WTC11 (cell line): ENCODE data around the gene PDZRN3.

Experiments
- CREB1 ChIP-seq: sonication (generic); formaldehyde crosslinking; IDR thresholded peaks from 2 replicates; pipeline ENCODE4 v1.8.0; 2023; ENCODE audit warnings: mild to moderate bottlenecking, missing genetic modification reagents
- ELF4 ChIP-seq: sonication (generic); formaldehyde crosslinking; IDR thresholded peaks from 2 replicates; pipeline ENCODE4 v1.8.1; 2022; ENCODE audit warnings: low read depth, mild to moderate bottlenecking, moderate library complexity, missing genetic modification reagents
- NR2C2 ChIP-seq: sonication (generic); formaldehyde crosslinking; IDR thresholded peaks from 2 replicates; pipeline ENCODE4 v1.8.0; 2022; ENCODE audit warnings: mild to moderate bottlenecking, missing genetic modification reagents
- TF ChIP-seq, protein P1 (sequence below): fragments of 200-600 bp; IDR thresholded peaks from 2 replicates; pipeline ENCODE4 v1.8.0; 2022; ENCODE audit warnings: antibody characterized with exemption
- TF ChIP-seq, protein P2 (sequence below): fragments of 250-450 bp; sonication (Bioruptor Pico); IDR thresholded peaks from 2 replicates; pipeline ENCODE4 v2.1.2; 2022; ENCODE audit warnings: mild to moderate bottlenecking, moderate library complexity

- TF ChIP-seq, protein P1, sequence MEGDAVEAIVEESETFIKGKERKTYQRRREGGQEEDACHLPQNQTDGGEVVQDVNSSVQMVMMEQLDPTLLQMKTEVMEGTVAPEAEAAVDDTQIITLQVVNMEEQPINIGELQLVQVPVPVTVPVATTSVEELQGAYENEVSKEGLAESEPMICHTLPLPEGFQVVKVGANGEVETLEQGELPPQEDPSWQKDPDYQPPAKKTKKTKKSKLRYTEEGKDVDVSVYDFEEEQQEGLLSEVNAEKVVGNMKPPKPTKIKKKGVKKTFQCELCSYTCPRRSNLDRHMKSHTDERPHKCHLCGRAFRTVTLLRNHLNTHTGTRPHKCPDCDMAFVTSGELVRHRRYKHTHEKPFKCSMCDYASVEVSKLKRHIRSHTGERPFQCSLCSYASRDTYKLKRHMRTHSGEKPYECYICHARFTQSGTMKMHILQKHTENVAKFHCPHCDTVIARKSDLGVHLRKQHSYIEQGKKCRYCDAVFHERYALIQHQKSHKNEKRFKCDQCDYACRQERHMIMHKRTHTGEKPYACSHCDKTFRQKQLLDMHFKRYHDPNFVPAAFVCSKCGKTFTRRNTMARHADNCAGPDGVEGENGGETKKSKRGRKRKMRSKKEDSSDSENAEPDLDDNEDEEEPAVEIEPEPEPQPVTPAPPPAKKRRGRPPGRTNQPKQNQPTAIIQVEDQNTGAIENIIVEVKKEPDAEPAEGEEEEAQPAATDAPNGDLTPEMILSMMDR: no peak
- TF ChIP-seq CREB1 (CRISPR knock-in tag) (no peak), NR2C2 (CRISPR knock-in tag) (no peak), ELF4 (no peak)
- TF ChIP-seq, protein P2, sequence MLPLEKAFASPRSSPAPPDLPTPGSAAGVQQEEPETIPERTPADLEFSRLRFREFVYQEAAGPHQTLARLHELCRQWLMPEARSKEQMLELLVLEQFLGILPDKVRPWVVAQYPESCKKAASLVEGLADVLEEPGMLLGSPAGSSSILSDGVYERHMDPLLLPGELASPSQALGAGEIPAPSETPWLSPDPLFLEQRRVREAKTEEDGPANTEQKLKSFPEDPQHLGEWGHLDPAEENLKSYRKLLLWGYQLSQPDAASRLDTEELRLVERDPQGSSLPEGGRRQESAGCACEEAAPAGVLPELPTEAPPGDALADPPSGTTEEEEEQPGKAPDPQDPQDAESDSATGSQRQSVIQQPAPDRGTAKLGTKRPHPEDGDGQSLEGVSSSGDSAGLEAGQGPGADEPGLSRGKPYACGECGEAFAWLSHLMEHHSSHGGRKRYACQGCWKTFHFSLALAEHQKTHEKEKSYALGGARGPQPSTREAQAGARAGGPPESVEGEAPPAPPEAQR: no peak
Measured at GRCh38 chr3:73453666-73454065, 171.1 kb downstream of the PDZRN3 start.
